IMR-90 (cell line): ENCODE data around the gene PCGF6. TPM values are rescaled to one million over a fixed set of nuclear protein-coding genes. Genes with fewer than 3 reads are reported as not detected.
A peak's percentile ranks its signal among the peaks of the same experiment; 100 is the strongest.

Experiments
- ATAC-seq: fragments of 200-7000 bp; cut with Tn5 transposase; 2 replicates; pipeline ENCODE4 v1.9.1; 2020; ENCODE audit warnings: low read depth, mild to moderate bottlenecking, moderate library complexity
- BruUV-seq: library from RNA; stranded (reverse); fragments of 400-500 nt; replicated peaks from 2 replicates; lab custom pipeline; 2021; lab: Mats Ljungman, UMichigan
- CTCF ChIA-PET: fragments of 300-600 bp; formaldehyde crosslinking; extraction: SDS; loops from one replicate; lab custom pipeline; 2021; ENCODE audit warnings: antibody characterized with exemption; lab: Yijun Ruan, JAX
- POLR2A ChIA-PET: fragments of 300-600 bp; sonication (Branson Sonifier 250); formaldehyde crosslinking; loops from one replicate; lab custom pipeline; 2022; ENCODE audit warnings: antibody characterized with exemption; ENCODE audit not compliant: unreplicated experiment; lab: Charles Lee
- DNase-seq: peaks from one replicate; pipeline ENCODE4 v3.0.0; 2013
- H2AFZ ChIP-seq: replicated peaks from 2 replicates; pipeline ENCODE3; 2013; ENCODE audit warnings: low read length, mild to moderate bottlenecking; ENCODE audit not compliant: poor library complexity
- H2AK5ac ChIP-seq: 2 replicates; pipeline ENCODE4 v1.6.1; 2013; ENCODE audit warnings: low read depth, low read length, inconsistent platforms
- H2AK9ac ChIP-seq: replicated peaks from 2 replicates; pipeline ENCODE3; 2013; ENCODE audit warnings: mild to moderate bottlenecking, low read depth, low read length, moderate library complexity; ENCODE audit not compliant: poor library complexity
- H2BK120ac ChIP-seq: 2 replicates; pipeline ENCODE4 v1.6.1; 2013; ENCODE audit warnings: low read depth, low read length, inconsistent platforms
- H2BK15ac ChIP-seq: 3 replicates; pipeline ENCODE4 v1.6.1; 2013; ENCODE audit warnings: low read depth, low read length, inconsistent platforms
- H2BK20ac ChIP-seq: 2 replicates; pipeline ENCODE4 v1.6.1; 2013; ENCODE audit warnings: low read depth, mild to moderate bottlenecking, inconsistent platforms, low read length, moderate library complexity
- H2BK5ac ChIP-seq: 2 replicates; pipeline ENCODE4 v1.6.1; 2013; ENCODE audit warnings: mild to moderate bottlenecking, low read depth, low read length, inconsistent platforms; ENCODE audit not compliant: poor library complexity, severe bottlenecking
- H3K14ac ChIP-seq: replicated peaks from 2 replicates; pipeline ENCODE4 v1.6.1; 2013; ENCODE audit warnings: low read depth, low read length, inconsistent platforms
- H3K18ac ChIP-seq: 2 replicates; pipeline ENCODE4 v1.6.1; 2013; ENCODE audit warnings: low read depth, low read length, control low read depth
- H3K23ac ChIP-seq: 2 replicates; pipeline ENCODE4 v1.6.1; 2013; ENCODE audit warnings: low read depth, low read length, inconsistent platforms
- H3K27ac ChIP-seq: 2 replicates; pipeline ENCODE4 v1.5.1; 2013; ENCODE audit warnings: mild to moderate bottlenecking, control low read depth, low read length; ENCODE audit not compliant: insufficient read depth
- H3K27me3 ChIP-seq: 2 replicates; pipeline ENCODE4 v1.6.1; 2013; ENCODE audit warnings: low read length; ENCODE audit not compliant: control insufficient read depth, insufficient read depth
- H3K36me3 ChIP-seq: 2 replicates; pipeline ENCODE4 v1.6.1; 2013; ENCODE audit warnings: low read length, mixed read lengths; ENCODE audit not compliant: control insufficient read depth, insufficient read depth
- H3K4ac ChIP-seq: 2 replicates; pipeline ENCODE4 v1.6.1; 2013; ENCODE audit warnings: low read depth, low read length, inconsistent platforms
- H3K4me1 ChIP-seq: 2 replicates; pipeline ENCODE4 v1.6.1; 2013; ENCODE audit warnings: low read length, mixed read lengths; ENCODE audit not compliant: control insufficient read depth, insufficient read depth
- H3K4me2 ChIP-seq: 2 replicates; pipeline ENCODE4 v1.6.1; 2013; ENCODE audit warnings: low read depth, mild to moderate bottlenecking, control low read depth, low read length, moderate library complexity
- H3K4me3 ChIP-seq: 2 replicates; pipeline ENCODE4 v1.5.1; 2013; ENCODE audit warnings: low read depth, mild to moderate bottlenecking, control low read depth, low read length, moderate library complexity; ENCODE audit not compliant: insufficient read depth
- H3K56ac ChIP-seq: 2 replicates; pipeline ENCODE4 v1.6.1; 2013; ENCODE audit warnings: low read length, inconsistent platforms; ENCODE audit not compliant: insufficient read depth; ENCODE audit errors: extremely low read depth
- H3K79me1 ChIP-seq, 2 experiments: 2 replicates each; pipeline ENCODE4 v1.6.1; 2013; ENCODE audit warnings: low read length in 2 of 2, inconsistent platforms in 1 of 2, low read depth in 1 of 2
- H3K9ac ChIP-seq: 2 replicates; pipeline ENCODE4 v1.6.1; 2013; ENCODE audit warnings: low read depth, low read length, control low read depth
- H3K9me1 ChIP-seq: 2 replicates; pipeline ENCODE4 v1.6.1; 2013; ENCODE audit warnings: low read length, inconsistent platforms; ENCODE audit not compliant: insufficient read depth
- H3K9me3 ChIP-seq: 2 replicates; pipeline ENCODE4 v1.6.1; 2013; ENCODE audit warnings: low read length; ENCODE audit not compliant: control insufficient read depth, insufficient read depth
- H4K20me1 ChIP-seq: 2 replicates; pipeline ENCODE4 v1.6.1; 2013; ENCODE audit warnings: low read length, inconsistent platforms; ENCODE audit not compliant: insufficient read depth
- H4K5ac ChIP-seq: 2 replicates; pipeline ENCODE4 v1.6.1; 2013; ENCODE audit warnings: mild to moderate bottlenecking, low read depth, low read length, control low read depth
- H4K8ac ChIP-seq, 2 experiments: 2 replicates each; pipeline ENCODE4 v1.6.1; 2013; ENCODE audit warnings: low read depth in 2 of 2, low read length in 2 of 2, control low read depth in 1 of 2, inconsistent platforms in 1 of 2
- H4K91ac ChIP-seq: 2 replicates; pipeline ENCODE4 v1.6.1; 2013; ENCODE audit warnings: low read depth, low read length, inconsistent platforms; ENCODE audit not compliant: insufficient read depth
- BHLHE40 ChIP-seq: fragments of 150-350 bp; IDR thresholded peaks from 2 replicates; pipeline ENCODE4 v1.6.1; 2016; ENCODE audit warnings: mild to moderate bottlenecking, low read depth, low read length
- CEBPB ChIP-seq: IDR thresholded peaks from 2 replicates; pipeline ENCODE4 v1.6.1; 2012; ENCODE audit warnings: low read depth, low read length, improper control_type of control experiment
- CHD1 ChIP-seq: IDR thresholded peaks from 2 replicates; pipeline ENCODE4 v1.6.1; 2012; ENCODE audit warnings: low read depth, low read length, improper control_type of control experiment
- FOS ChIP-seq: fragments of 150-350 bp; IDR thresholded peaks from 2 replicates; pipeline ENCODE4 v1.6.1; 2016; ENCODE audit warnings: low read depth, low read length
- MAFK ChIP-seq: IDR thresholded peaks from 2 replicates; pipeline ENCODE4 v1.6.1; 2012; ENCODE audit warnings: low read depth, low read length, improper control_type of control experiment
- MAZ ChIP-seq: IDR thresholded peaks from 2 replicates; pipeline ENCODE4 v1.6.1; 2012; ENCODE audit warnings: low read depth, mild to moderate bottlenecking, low read length, improper control_type of control experiment, moderate library complexity, borderline replicate concordance
- MXI1 ChIP-seq: IDR thresholded peaks from 2 replicates; pipeline ENCODE4 v1.6.1; 2012; ENCODE audit warnings: low read depth, mild to moderate bottlenecking, low read length, moderate library complexity, borderline replicate concordance
- NFE2L2 ChIP-seq: fragments of 150-350 bp; IDR thresholded peaks from 2 replicates; pipeline ENCODE4 v1.6.1; 2016; ENCODE audit warnings: low read depth, mild to moderate bottlenecking, low read length
- POLR2A ChIP-seq: IDR thresholded peaks from 2 replicates; pipeline ENCODE4 v1.6.1; 2012; ENCODE audit warnings: mild to moderate bottlenecking, low read depth, low read length
- RAD21 ChIP-seq: IDR thresholded peaks from 2 replicates; pipeline ENCODE4 v1.6.1; 2012; ENCODE audit warnings: low read length, improper control_type of control experiment
- RCOR1 ChIP-seq: IDR thresholded peaks from 2 replicates; pipeline ENCODE4 v1.6.1; 2012; ENCODE audit warnings: mild to moderate bottlenecking, low read length, improper control_type of control experiment; ENCODE audit not compliant: insufficient replicate concordance
- RFX5 ChIP-seq: IDR thresholded peaks from 2 replicates; pipeline ENCODE4 v1.8.0; 2012; ENCODE audit warnings: low read depth, mild to moderate bottlenecking, low read length, moderate library complexity
- SMC3 ChIP-seq: fragments of 150-350 bp; IDR thresholded peaks from 2 replicates; pipeline ENCODE4 v1.6.1; 2016; ENCODE audit warnings: low read depth, mild to moderate bottlenecking, antibody characterized with exemption, low read length, moderate library complexity
- WGBS, 2 experiments: methylation state at CpG; one replicate each; pipeline versions ENCODE4 v1.1.5 to v1.1.7; 2013; ENCODE audit warnings: missing lambda C conversion rate in 2 of 2; ENCODE audit not compliant: insufficient read length in 1 of 2; ENCODE audit errors: extremely low coverage in 2 of 2; 5-methylcytosine and 5-hydroxymethylcytosine counted together
- dilution Hi-C: fragments of 300-500 bp; cut with HindIII; formaldehyde crosslinking; loops from one replicate; pipeline ENCODE4 v1.14.3; 2018; ENCODE audit warnings: low sequenced_read_pairs; ENCODE audit not compliant: unreplicated experiment
- in situ Hi-C: fragments of 300-500 bp; cut with MboI; formaldehyde crosslinking; loops from 3 replicates; pipeline ENCODE4 v1.14.3; 2019; ENCODE audit warnings: low sequenced_read_pairs, inconsistent platforms, mixed read lengths
- intact Hi-C: fragments of 100-400 bp; cut with micrococcal nuclease; formaldehyde crosslinking; loops from 2 replicates; pipeline ENCODE4 v1.10.0; 2022
- polyA plus RNA-seq, 3 experiments: library from polyadenylated mRNA; depleted of rRNA; stranded (reverse); fragments of >200 nt; gene quantifications; 2 replicates each; pipeline ENCODE4 v1.2.3, GENCODE V29; 2012; ENCODE audit warnings: low replicate concordance in 1 of 3
- total RNA-seq: library from RNA; depleted of rRNA; stranded (reverse); fragments of >200 nt; gene quantifications from 2 replicates; pipeline ENCODE4 v1.2.3, GENCODE V29; 2012
- TF ChIP-seq, protein P1 (sequence below): fragments of 150-350 bp; IDR thresholded peaks from 2 replicates; pipeline ENCODE4 v1.6.1; 2016; ENCODE audit warnings: low read depth, mild to moderate bottlenecking, low read length, moderate library complexity, borderline replicate concordance
- TF ChIP-seq, protein P2 (sequence below): conservative IDR thresholded peaks from 2 replicates; pipeline ENCODE4 v1.5.1; 2012; ENCODE audit warnings: mild to moderate bottlenecking, low read depth, low read length, improper control_type of control experiment
- TF ChIP-seq, protein P3 (sequence below): fragments of 150-350 bp; IDR thresholded peaks from 2 replicates; pipeline ENCODE4 v1.6.1; 2017; ENCODE audit warnings: mild to moderate bottlenecking, antibody characterized with exemption, low read length, low read depth

PCGF6 gene
- total and polyA plus RNA-seq, 2 of the 4 experiments (the other 2 are of a cell fraction): 4.9 to 6.5 TPM

DNA sequence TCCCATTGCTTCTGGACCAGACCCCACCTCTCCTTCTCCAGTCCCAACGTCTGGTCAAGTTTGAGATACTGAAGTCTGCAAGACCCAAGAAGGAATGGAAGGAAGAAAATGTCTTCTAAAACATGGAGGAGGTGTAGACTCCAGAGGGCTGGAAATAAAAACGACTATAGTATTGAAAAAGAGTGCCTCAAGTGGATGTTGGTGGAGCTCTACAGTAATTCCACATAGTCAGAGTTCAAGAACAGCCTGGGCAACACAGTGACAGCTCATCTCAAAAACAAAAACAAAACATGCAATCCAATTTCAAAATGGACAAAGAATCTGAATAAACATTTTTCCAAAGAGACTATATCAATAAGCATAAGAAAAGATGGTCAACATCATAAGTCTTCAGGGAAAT, 2.3 kb upstream of the PCGF6 start:
- no peak for ATAC-seq
- Histone ChIP-seq H3K23ac (no peak overlapping the region), H3K4me1 (no peaks in the 10 kb centered on the region), H2BK120ac (no peak overlapping the region), H2AK9ac (no peak overlapping the region), H3K9me1 (no peaks in the 10 kb centered on the region), H3K27me3 (no peaks in the 10 kb centered on the region), H4K20me1 (no peaks in the 10 kb centered on the region), H3K14ac (no peak overlapping the region), H4K5ac (no peak overlapping the region), H3K4me3 (no peak overlapping the region), H3K18ac (no peak overlapping the region), H2BK15ac (no peak overlapping the region), H3K4ac (no peak overlapping the region), H3K27ac (no peak overlapping the region), H2BK5ac (no peak overlapping the region), H3K9ac (no peak overlapping the region), H3K9me3 (no peaks in the 10 kb centered on the region), H2BK20ac (no peak overlapping the region), H3K4me2 (no peak overlapping the region), H2AFZ (peak overlapping the region; percentile 43), H3K36me3 (peaks cover 2% of the 10 kb centered on the region), H4K91ac (no peak overlapping the region), H4K8ac (no peak overlapping the region), H3K56ac (no peak overlapping the region), H2AK5ac (no peak overlapping the region), H3K79me1 (peaks cover 12 to 22% of the 10 kb centered on the region in 2 experiments; a peak in 3 of 4 replicates)
- no peak for TF ChIP-seq RCOR1
- TF ChIP-seq MXI1: no peak
- TF ChIP-seq MAZ: no peak
- TF ChIP-seq, protein P1, sequence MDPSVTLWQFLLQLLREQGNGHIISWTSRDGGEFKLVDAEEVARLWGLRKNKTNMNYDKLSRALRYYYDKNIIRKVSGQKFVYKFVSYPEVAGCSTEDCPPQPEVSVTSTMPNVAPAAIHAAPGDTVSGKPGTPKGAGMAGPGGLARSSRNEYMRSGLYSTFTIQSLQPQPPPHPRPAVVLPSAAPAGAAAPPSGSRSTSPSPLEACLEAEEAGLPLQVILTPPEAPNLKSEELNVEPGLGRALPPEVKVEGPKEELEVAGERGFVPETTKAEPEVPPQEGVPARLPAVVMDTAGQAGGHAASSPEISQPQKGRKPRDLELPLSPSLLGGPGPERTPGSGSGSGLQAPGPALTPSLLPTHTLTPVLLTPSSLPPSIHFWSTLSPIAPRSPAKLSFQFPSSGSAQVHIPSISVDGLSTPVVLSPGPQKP: no peak
- no peak for TF ChIP-seq RFX5
- TF ChIP-seq POLR2A: no peak
- TF ChIP-seq, protein P2, sequence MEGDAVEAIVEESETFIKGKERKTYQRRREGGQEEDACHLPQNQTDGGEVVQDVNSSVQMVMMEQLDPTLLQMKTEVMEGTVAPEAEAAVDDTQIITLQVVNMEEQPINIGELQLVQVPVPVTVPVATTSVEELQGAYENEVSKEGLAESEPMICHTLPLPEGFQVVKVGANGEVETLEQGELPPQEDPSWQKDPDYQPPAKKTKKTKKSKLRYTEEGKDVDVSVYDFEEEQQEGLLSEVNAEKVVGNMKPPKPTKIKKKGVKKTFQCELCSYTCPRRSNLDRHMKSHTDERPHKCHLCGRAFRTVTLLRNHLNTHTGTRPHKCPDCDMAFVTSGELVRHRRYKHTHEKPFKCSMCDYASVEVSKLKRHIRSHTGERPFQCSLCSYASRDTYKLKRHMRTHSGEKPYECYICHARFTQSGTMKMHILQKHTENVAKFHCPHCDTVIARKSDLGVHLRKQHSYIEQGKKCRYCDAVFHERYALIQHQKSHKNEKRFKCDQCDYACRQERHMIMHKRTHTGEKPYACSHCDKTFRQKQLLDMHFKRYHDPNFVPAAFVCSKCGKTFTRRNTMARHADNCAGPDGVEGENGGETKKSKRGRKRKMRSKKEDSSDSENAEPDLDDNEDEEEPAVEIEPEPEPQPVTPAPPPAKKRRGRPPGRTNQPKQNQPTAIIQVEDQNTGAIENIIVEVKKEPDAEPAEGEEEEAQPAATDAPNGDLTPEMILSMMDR: no peak
- TF ChIP-seq FOS: no peak
- no peak for TF ChIP-seq BHLHE40
- TF ChIP-seq CEBPB: no peak
- no peak for TF ChIP-seq MAFK
- TF ChIP-seq NFE2L2: no peak
- TF ChIP-seq SMC3: no peak
- TF ChIP-seq CHD1: no peak
- TF ChIP-seq, protein P3, sequence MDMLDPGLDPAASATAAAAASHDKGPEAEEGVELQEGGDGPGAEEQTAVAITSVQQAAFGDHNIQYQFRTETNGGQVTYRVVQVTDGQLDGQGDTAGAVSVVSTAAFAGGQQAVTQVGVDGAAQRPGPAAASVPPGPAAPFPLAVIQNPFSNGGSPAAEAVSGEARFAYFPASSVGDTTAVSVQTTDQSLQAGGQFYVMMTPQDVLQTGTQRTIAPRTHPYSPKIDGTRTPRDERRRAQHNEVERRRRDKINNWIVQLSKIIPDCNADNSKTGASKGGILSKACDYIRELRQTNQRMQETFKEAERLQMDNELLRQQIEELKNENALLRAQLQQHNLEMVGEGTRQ: no peak
- TF ChIP-seq RAD21: no peak
- CTCF ChIA-PET: interaction anchor here (0.6 kb wide), 1 partner anchor 74 kb away, joined by 4 read pairs; no protein-coding TSS in a partner anchor
- in situ Hi-C loops: no loop called here
- no TSS peak for BruUV-seq
- no peak for DNase-seq
- intact Hi-C loops: no loop called here
- POLR2A ChIA-PET: no interaction called here
- dilution Hi-C loops: no loop called here
- WGBS, 2 experiments: no CpG with 5 or more reads among the region's 2 CpGs
